Epithelial cell of esophagus (primary cell): ENCODE data around the gene ISLR2.

Experiments
- DNase-seq: peaks from one replicate; pipeline ENCODE4 v3.0.0; 2010; ENCODE audit warnings: low read depth
- H3K4me3 ChIP-seq: 2 replicates; pipeline ENCODE4 v1.5.1; 2011; ENCODE audit warnings: mild to moderate bottlenecking, low read length, control low read depth
- CTCF ChIP-seq: IDR thresholded peaks from 2 replicates; pipeline ENCODE4 v1.5.1; 2011; ENCODE audit warnings: low read depth, mild to moderate bottlenecking, low read length, control low read depth, inconsistent platforms; ENCODE audit not compliant: insufficient read depth; ENCODE audit errors: missing control alignments

The ISLR2 gene

GRCh38 chr15:74120426-74120825 is 10.0 kb upstream of the ISLR2 start:
- H3K4me3 ChIP-seq, result no peak overlapping the region
- no peak for DNase-seq
- TF ChIP-seq CTCF, result no peak

GRCh38 chr15:74121039-74121438 is 9.3 kb upstream of the ISLR2 start:
- TF ChIP-seq CTCF, result no peak
- no peak overlapping the region for H3K4me3 ChIP-seq
- no peak for DNase-seq

GRCh38 chr15:74121858-74122257 is 8.5 kb upstream of the ISLR2 start:
- no peak for TF ChIP-seq CTCF
- DNase-seq, result no peak
- no peak overlapping the region for H3K4me3 ChIP-seq

GRCh38 chr15:74122403-74123130 is 7.8 kb upstream of the ISLR2 start:
- DNase-seq, result no peak
- TF ChIP-seq CTCF, result no peak
- no peak overlapping the region for H3K4me3 ChIP-seq

- H3K4me3 ChIP-seq, result no peak overlapping the region
- DNase-seq, result no peak
Measured at GRCh38 chr15:74123131-74123429, 7.3 kb upstream of the ISLR2 start.

GRCh38 chr15:74123658-74124057 is 6.7 kb upstream of the ISLR2 start:
- no peak overlapping the region for H3K4me3 ChIP-seq
- TF ChIP-seq CTCF, result no peak
- no peak for DNase-seq

More at GRCh38 chr15:74123131-74123429, 7.3 kb upstream of the ISLR2 start:
- no peak for TF ChIP-seq CTCF

- TF ChIP-seq CTCF, result no peak
- no peak overlapping the region for H3K4me3 ChIP-seq
- DNase-seq, result no peak
Measured at GRCh38 chr15:74124196-74124595, 6.2 kb upstream of the ISLR2 start.
